ENCODE results near the gene TTC6. TPM values are rescaled to one million over a fixed set of nuclear protein-coding genes. Genes with fewer than 3 reads are reported as not detected.

Gene TTC6
- total RNA-seq, 2 experiments from 2014 or later, result not detected

DNA sequence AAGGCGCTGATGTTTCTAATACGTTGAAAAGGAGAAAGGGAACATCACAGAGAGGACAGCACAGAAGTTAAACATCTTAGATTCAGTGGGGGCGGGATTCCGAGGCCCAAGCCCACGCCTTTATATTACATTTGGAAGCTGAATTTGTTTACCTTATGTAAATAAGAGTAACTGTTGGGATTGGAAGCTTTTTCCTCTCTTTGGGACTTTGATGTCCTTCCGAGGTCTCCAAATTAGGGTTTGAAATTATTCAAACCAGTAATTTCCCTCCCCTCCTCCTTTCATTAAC is 6.8 kb upstream of the TTC6 start:
- DNase-seq (no peak), ATAC-seq (no peak)
- CTCF ChIA-PET, result interaction anchor here (1.6 kb wide), 1 partner anchor 8 kb away, joined by 4 read pairs; no protein-coding TSS in a partner anchor
- POLR2A ChIA-PET, result no interaction called here
- Mint-ChIP-seq H3K4me1 (ENCODE audit: low read depth) (peaks cover 3% of the 10 kb centered on the region), H3K36me3 (ENCODE audit: low read depth) (peaks cover 19% of the 10 kb centered on the region), H3K9me3 (ENCODE audit: insufficient read depth) (peaks cover 5% of the 10 kb centered on the region), H3K27me3 (ENCODE audit: low read depth) (peaks cover 65% of the 10 kb centered on the region), H3K4me3 (no peak overlapping the region), H3K27ac (no peak overlapping the region)

GRCh38 chr14:37588956-37589714 is 6.3 kb upstream of the TTC6 start:
- ATAC-seq, result no peak
- Mint-ChIP-seq H3K27ac (no peak overlapping the region), H3K4me3 (no peak overlapping the region), H3K4me1 (ENCODE audit: low read depth) (peaks cover 3% of the 10 kb centered on the region), H3K36me3 (ENCODE audit: low read depth) (peaks cover 21% of the 10 kb centered on the region), H3K27me3 (ENCODE audit: low read depth) (peaks cover 69% of the 10 kb centered on the region), H3K9me3 (ENCODE audit: insufficient read depth) (peaks cover 5% of the 10 kb centered on the region)
- CTCF ChIA-PET, result interaction anchor here (1.6 kb wide), 1 partner anchor 8 kb away, joined by 4 read pairs; no protein-coding TSS in a partner anchor
- no peak for DNase-seq
- POLR2A ChIA-PET, result no interaction called here

GRCh38 chr14:37589715-37590427 is 5.6 kb upstream of the TTC6 start:
- Mint-ChIP-seq H3K27ac (no peak overlapping the region), H3K9me3 (ENCODE audit: insufficient read depth) (peaks cover 5% of the 10 kb centered on the region), H3K4me3 (no peak overlapping the region), H3K27me3 (ENCODE audit: low read depth) (peaks cover 70% of the 10 kb centered on the region), H3K36me3 (ENCODE audit: low read depth) (peaks cover 21% of the 10 kb centered on the region), H3K4me1 (ENCODE audit: low read depth) (peaks cover 7% of the 10 kb centered on the region)
- no peak for ATAC-seq
- ChIA-PET CTCF (interaction anchor here (1.6 kb wide), 1 partner anchor 7 kb away, joined by 4 read pairs; no protein-coding TSS in a partner anchor), POLR2A (no interaction called here)
- DNase-seq, result no peak

- H3K27me3 Mint-ChIP-seq (ENCODE audit: low read depth), result peaks cover 64% of the 10 kb centered on the region
- peaks cover 5% of the 10 kb centered on the region for H3K9me3 Mint-ChIP-seq (ENCODE audit: insufficient read depth)
- H3K4me3 Mint-ChIP-seq, result peak overlapping the region; percentile 53
- POLR2A ChIA-PET, result no interaction called here
- CTCF ChIA-PET, result no interaction called here
- DNase-seq, result no peak
- H3K27ac Mint-ChIP-seq, result peak overlapping the region; percentile 78
- no peak for ATAC-seq
- peaks cover 21% of the 10 kb centered on the region for H3K36me3 Mint-ChIP-seq (ENCODE audit: low read depth)
- H3K4me1 Mint-ChIP-seq (ENCODE audit: low read depth), result peaks cover 7% of the 10 kb centered on the region
Measured at GRCh38 chr14:37590428-37591139, 4.8 kb upstream of the TTC6 start.

DNA sequence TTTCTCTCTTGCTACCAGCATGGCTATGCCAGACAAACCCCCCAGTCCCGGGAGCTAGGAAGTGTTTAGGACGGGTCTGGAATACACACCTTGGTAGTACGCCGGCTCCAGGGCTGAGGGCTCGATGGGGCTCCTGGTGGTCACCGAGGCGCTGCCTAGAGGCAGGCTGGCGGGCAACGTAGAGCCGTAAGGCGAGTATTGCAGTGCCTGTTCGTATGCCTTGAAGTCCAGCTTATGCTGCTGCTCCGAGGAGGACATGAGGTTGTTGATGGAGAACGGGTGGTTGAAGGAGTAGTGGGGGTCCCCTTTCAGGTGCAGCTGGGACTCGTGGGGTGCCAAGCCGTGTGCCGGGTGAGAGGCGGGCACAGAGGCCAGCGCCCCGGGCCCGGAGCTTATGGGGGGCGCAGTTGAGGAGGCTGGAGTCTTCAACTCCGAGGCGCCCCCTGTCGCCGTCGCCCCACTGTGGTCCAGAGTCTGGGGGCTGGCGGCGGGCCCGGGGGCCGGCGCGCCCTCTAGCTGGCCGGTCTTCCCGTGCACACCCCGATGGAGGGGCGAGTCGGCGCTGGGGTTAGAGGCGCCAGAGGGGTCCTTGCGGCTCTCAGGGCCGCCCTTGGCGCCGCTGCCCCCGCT is 4.0 kb upstream of the TTC6 start:
- ChIA-PET POLR2A (no interaction called here), CTCF (no interaction called here)
- peaks cover 23% of the 10 kb centered on the region for H3K36me3 Mint-ChIP-seq (ENCODE audit: low read depth)
- peak overlapping the region; percentile 53 for H3K4me3 Mint-ChIP-seq
- peaks cover 5% of the 10 kb centered on the region for H3K9me3 Mint-ChIP-seq (ENCODE audit: insufficient read depth)
- ATAC-seq, result no peak
- H3K27me3 Mint-ChIP-seq (ENCODE audit: low read depth), result peaks cover 64% of the 10 kb centered on the region
- peaks cover 15% of the 10 kb centered on the region for H3K4me1 Mint-ChIP-seq (ENCODE audit: low read depth)
- peak overlapping the region; percentile 78 for H3K27ac Mint-ChIP-seq
- no peak for DNase-seq

GRCh38 chr14:37591941-37592481 is 3.4 kb upstream of the TTC6 start:
- Mint-ChIP-seq H3K27ac (no peak overlapping the region), H3K36me3 (ENCODE audit: low read depth) (peaks cover 24% of the 10 kb centered on the region), H3K4me1 (ENCODE audit: low read depth) (peaks cover 16% of the 10 kb centered on the region), H3K4me3 (no peak overlapping the region), H3K27me3 (ENCODE audit: low read depth) (peaks cover 69% of the 10 kb centered on the region), H3K9me3 (ENCODE audit: insufficient read depth) (peaks cover 8% of the 10 kb centered on the region)
- ATAC-seq, result no peak
- DNase-seq, result no peak
- ChIA-PET CTCF (no interaction called here), POLR2A (no interaction called here)

- peaks cover 21% of the 10 kb centered on the region for H3K36me3 Mint-ChIP-seq (ENCODE audit: low read depth)
- H3K4me3 Mint-ChIP-seq, result peak overlapping the region; percentile 22
- peaks cover 65% of the 10 kb centered on the region for H3K27me3 Mint-ChIP-seq (ENCODE audit: low read depth)
- DNase-seq (no peak), ATAC-seq (no peak)
- H3K4me1 Mint-ChIP-seq (ENCODE audit: low read depth), result peaks cover 16% of the 10 kb centered on the region
- ChIA-PET POLR2A (no interaction called here), CTCF (interaction anchor here (1.0 kb wide), 1 partner anchor 12 kb away, joined by 3 read pairs; no protein-coding TSS in a partner anchor)
- peaks cover 8% of the 10 kb centered on the region for H3K9me3 Mint-ChIP-seq (ENCODE audit: insufficient read depth)
- peak overlapping the region; percentile 64 for H3K27ac Mint-ChIP-seq
Measured at GRCh38 chr14:37592482-37593408, 2.7 kb upstream of the TTC6 start.

- ATAC-seq (no peak), DNase-seq (no peak)
- peaks cover 65% of the 10 kb centered on the region for H3K27me3 Mint-ChIP-seq (ENCODE audit: low read depth)
- H3K9me3 Mint-ChIP-seq (ENCODE audit: insufficient read depth), result peaks cover 8% of the 10 kb centered on the region
- H3K27ac Mint-ChIP-seq, result peak overlapping the region; percentile 60
- peaks cover 19% of the 10 kb centered on the region for H3K4me1 Mint-ChIP-seq (ENCODE audit: low read depth)
- H3K36me3 Mint-ChIP-seq (ENCODE audit: low read depth), result peaks cover 19% of the 10 kb centered on the region
- POLR2A ChIA-PET, result no interaction called here
- CTCF ChIA-PET, result interaction anchor here (1.0 kb wide), 1 partner anchor 12 kb away, joined by 3 read pairs; no protein-coding TSS in a partner anchor
- H3K4me3 Mint-ChIP-seq, result peak overlapping the region; percentile 52
Measured at GRCh38 chr14:37593511-37594237, 1.8 kb upstream of the TTC6 start.

GRCh38 chr14:37594238-37594970 is 1.0 kb upstream of the TTC6 start:
- Mint-ChIP-seq H3K27me3 (ENCODE audit: low read depth) (peaks cover 64% of the 10 kb centered on the region), H3K4me1 (ENCODE audit: low read depth) (peaks cover 23% of the 10 kb centered on the region), H3K27ac (peak overlapping the region; percentile 60), H3K9me3 (ENCODE audit: insufficient read depth) (peaks cover 14% of the 10 kb centered on the region), H3K4me3 (peak overlapping the region; percentile 52), H3K36me3 (ENCODE audit: low read depth) (peaks cover 20% of the 10 kb centered on the region)
- CTCF ChIA-PET, result no interaction called here
- peak; percentile 51 for DNase-seq
- no peak for ATAC-seq
- POLR2A ChIA-PET, result no interaction called here

Measured in activated CD8-positive, alpha-beta T cell treated with anti-CD3 and anti-CD28 coated beads, Interleukin-2, amount 10 ng/mL, durations not matched to agents 7 days and 5 days (primary cell).